GM12892 (cell line): ENCODE results near the gene TGFB2.

Experiments used
- POLR2A ChIP-seq: IDR thresholded peaks from 2 replicates; pipeline ENCODE4 v1.6.1; 2011; ENCODE audit warnings: low read depth, low read length, control low read depth
- TAF1 ChIP-seq: IDR thresholded peaks from 2 replicates; pipeline ENCODE4 v1.6.1; 2011; ENCODE audit warnings: low read depth, mild to moderate bottlenecking, control low read depth, low read length, borderline replicate concordance

DNA sequence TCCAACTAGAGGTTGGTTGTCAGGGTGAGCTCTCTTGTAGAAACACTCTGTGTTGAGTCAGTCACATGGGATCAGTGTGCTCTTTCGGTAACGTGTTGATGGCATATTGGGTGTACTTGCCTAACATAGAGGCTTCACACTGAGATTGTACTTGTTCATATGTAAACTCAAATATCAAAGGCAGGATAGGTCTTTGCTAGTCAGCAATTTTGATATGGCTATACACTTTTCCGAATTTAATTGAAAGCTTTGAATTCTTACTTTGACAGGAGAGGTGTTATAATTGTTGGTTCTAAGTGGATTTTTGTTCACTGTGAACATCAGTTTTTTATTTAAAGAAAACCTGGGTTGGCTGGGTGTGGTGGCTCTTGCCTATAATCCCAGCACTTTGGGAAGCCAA lies 16.4 kb upstream of the TGFB2 start:
- TF ChIP-seq POLR2A (no peak), TAF1 (no peak)
